SHP77 treated with DMSO at 0.1 percent for 48 hours (cell line): ENCODE data around the gene MXRA7.
"Not testable (repeated sequence)": the region's sequence is repeated elsewhere in the genome, so short reads cannot be mapped to it uniquely, and the experiment has no call there.

Experiments
- DNase-seq: peaks from one replicate; lab custom pipeline; 2025; lab: John Stamatoyannopoulos, UW

MXRA7 gene

DNA sequence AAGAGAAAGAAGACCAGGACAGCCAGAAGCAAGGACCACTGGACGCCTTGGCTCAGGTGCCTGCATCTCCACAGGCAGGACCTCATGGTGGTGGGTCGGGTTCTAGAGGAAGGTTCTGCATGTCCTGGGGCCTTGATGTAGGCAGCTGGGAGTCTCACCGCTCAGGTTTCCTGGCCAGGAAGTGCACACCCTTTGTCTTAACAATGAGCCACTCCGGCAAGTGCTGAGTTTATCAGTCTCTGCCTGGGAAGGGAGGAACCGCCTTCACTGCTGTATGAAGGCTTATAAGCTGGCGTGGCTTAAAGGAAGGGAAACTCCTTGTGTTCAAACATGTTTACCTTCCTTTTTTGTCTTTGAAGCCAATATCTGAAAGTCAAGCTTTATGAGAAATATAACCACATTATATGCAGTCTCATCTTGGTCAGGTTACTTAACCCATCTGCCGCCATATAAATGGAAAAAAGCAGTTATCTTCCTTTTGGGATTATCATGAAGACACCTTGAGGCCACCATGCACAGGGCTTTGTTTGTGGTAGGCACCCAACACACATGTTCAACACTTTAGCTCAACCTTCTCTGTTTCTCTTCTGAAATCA lies 67.1 kb downstream of the MXRA7 start, which contains the start of gene ST6GALNAC1:
ST6GALNAC1 (minus strand) TSS at position 205 of the 596 bp plus-strand sequence; CDS start at position 86, 119 bp downstream.
- DNase-seq: no peak

DNA sequence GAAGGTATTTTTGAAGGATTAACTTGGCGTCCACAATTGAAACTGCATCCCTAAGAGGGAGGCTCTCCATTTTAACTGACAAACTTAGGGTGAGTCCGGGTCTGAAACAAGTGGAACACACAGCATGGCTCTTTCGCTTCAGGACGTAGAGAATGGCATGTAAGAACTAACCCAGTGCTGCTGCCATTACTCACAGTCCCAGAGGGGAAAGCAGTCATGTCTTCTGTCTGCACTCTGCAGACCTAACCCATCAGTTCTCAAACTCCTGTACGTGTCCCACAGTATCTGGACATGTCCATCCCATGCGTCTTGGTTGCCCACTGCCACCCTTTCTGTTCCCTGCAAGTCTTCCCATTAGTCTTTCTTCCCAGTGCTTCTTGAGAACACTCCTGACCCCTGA lies 67.8 kb downstream of the MXRA7 start:
- DNase-seq: no peak

DNA sequence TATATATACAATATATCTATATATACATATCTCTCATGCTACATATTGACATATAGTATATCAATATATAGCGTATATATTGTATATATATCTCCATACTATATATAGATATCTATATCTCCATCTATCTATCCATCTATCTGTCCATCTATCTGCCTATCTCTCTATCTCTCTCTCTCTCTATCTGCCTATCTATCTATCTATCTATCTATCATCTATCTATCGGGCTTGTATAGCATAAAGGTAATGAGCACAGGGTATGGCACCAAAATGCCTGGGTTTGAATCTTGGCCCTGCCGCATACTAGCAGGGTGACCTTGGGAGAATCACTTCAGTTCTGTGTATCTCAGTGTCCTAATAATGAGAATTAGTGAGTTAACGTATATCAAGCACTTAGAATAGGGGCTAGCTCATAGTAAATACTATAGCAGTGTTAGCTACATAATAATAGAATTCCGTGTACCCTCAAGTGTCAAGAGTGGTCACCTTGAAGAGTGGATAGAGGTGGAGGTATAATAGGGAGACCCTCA lies 68.7 kb downstream of the MXRA7 start:
- no peak for DNase-seq

DNA sequence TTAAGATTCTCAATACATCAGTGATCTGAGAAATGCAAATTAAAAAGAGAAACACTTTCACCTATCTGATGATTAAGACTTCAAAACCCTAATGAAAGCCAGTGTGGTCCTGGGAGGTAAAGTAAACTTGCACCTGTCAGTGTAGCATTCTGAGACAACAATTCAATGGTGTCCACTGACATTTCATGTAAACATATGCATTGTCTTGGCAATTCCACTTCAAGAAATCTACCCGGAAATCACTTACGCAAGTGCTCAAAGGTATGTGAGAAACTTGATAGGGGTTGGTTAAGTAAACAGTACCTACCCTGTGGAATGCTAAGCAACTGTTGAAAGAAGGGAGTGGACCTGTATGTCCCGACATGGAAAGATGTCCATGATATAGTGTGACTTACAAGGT lies 69.3 kb downstream of the MXRA7 start:
- no peak for DNase-seq

DNA sequence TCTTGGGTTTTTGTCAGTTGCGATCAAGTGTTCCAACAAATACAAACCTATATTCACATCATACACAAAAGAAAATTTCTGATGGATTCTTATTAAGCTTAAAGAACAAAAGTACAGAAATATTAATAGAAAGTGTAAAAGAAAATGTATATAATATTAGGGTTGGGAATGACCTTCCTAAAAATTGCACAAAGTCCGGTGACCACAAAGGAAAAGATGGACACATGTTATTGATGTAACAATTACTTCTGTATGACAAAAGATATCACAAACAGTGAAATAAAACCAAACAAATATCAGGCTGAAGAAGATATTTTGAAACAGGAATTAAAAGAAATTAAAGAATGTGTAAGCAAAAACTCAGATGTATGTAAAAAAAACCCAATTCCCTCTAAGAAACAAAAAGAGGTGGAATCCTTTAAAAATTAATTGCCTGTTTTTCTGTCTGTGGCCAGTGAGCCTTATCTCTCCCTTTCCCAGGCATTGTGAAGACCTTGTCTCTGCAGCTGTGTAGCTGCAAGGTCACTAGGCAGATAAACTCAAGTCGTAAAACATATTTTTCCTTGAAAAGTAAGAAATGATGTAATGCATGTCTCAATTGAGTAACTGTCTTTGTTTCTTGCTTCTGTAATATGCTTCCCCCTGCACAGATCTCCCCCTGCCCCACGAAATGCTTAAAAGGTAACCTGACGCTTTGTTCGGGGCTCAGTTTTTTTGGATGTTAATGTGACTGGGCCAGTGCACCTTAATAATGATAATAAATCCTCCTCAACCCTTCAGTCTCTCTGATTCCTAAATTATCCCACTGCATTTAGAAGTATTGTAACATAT lies 70.0 kb downstream of the MXRA7 start:
- DNase-seq: no peak

DNA sequence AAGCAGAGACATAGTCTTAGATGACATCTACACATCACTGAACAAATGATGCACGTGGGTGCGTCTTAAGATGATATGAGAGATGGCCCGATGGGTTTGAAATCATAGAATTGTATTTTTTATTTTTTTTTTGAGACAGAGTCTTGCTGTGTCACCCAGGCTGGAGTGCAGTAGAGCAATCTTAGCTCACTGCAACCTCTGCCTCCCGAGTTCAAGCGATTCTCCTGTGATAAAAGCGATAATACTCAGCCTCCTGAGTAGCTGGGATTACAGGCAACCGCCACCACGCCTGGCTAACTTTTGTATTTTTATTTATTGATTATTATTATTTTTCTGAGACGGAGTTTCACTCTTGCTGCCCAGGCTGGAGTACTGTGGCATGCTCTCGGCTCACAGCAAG lies 72.5 kb downstream of the MXRA7 start:
- no peak for DNase-seq

DNA sequence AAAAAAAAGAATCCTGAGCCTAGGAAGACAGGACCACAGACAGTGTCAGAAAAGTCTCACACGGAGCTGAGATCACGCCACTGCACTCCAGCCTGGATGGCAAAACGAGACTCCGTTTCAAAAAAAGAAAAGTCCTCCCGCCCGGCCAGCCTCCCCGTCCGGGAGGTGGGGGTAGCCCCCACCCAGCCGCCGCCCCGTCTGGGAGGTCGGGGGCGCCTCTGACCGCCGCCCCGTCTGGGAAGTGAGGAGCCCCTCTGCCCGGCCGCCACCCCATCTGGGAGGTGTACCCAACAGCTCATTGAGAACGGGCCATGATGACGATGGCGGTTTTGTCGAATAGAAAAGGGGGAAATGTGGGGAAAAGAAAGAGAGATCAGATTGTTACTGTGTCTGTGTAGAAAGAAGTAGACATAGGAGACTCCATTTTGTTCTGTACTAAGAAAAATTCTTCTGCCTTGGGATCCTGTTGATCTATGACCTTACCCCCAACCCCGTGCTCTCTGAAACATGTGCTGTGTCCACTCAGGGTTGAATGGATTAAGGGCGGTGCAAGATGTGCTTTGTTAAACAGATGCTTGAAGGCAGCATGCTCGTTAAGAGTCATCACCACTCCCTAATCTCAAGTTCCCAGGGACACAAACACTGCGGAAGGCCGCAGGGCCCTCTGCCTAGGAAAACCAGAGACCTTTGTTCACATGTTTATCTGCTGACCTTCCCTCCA lies 74.1 kb downstream of the MXRA7 start:
- not testable (repeated sequence) for DNase-seq

DNA sequence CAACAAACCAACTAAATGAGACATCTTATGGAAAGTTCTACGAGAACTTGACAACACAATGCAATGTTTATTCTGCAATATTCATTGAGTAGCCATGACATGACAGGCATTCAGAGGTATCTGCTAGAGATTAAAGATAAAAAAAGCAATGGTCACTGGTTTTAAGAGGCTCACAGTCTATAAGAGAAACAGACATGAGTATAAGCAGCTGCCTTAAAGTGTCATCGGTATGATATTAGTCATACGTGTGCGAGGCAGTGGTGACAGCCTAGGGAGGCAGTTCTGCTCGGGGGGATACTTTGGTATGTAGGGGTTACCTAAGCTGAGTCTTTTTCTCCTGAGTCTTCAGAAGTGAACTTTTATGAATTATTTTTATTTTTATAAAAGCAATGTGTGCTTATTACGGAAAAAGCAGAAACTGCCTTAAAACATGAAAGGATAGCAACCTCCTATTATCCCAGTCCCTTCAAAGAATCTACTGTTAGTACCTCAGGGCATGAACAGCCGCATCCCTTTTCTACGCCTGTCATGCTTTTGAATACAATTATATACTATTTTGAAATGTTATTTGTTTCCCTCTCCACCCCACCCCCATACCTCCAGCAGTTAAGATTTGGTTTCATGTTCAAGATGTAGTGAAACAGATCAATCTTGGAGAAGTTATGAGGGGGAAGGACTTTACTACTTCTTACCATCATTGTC lies 75.0 kb downstream of the MXRA7 start:
- no peak for DNase-seq

DNA sequence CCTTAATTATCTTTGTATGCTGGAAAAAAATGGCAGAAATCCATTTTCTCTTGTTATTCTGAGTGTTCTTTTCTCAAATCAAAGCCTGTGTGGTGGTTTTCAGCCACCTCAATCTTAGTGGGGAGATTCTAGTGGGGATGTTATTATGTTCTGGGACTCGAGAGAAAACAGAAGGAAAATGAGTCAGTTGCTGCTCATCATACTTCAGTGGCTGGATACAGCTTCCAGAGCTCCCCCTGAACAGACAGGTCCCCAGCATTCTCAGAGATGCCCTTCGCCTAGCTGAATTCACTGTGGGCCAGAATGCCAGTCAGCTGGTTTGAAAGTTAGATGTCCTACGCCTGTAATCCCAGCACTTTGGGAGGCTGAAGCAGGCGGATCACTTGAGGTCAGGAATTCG lies 75.7 kb downstream of the MXRA7 start:
- DNase-seq: no peak

DNA sequence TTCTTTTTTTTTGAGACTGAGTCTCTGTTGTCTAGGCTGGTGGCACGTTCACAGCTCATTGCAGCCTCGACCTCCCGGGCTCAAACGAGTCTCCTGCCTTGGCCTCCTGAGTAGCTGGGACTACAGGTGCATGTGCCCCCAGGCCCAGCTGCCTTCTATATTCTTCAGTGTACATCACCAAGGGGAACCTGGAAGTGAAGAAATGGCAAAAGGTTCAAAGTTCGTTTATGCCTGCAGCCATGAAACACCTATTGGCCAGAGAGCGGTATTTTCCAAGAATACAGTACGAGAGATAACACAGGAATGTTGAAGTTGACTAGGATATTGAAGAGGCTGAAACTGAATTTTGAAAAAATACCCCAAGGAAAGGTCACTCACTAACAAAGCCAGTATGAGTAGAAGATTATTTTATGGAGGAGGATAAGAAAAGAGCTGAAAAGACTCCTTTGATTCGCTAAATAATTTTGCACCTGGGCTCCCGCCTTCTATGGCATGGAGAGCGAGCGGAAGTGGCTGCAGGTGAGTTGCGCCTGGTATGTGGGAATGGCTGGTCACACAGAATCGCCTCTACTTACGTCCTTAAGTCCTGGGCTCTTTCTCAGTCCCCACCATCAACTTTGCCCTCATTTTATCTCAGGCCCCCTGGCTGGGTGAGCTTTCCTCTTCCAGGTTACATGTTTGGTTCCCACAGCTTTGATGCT lies 77.0 kb downstream of the MXRA7 start:
- DNase-seq: no peak

DNA sequence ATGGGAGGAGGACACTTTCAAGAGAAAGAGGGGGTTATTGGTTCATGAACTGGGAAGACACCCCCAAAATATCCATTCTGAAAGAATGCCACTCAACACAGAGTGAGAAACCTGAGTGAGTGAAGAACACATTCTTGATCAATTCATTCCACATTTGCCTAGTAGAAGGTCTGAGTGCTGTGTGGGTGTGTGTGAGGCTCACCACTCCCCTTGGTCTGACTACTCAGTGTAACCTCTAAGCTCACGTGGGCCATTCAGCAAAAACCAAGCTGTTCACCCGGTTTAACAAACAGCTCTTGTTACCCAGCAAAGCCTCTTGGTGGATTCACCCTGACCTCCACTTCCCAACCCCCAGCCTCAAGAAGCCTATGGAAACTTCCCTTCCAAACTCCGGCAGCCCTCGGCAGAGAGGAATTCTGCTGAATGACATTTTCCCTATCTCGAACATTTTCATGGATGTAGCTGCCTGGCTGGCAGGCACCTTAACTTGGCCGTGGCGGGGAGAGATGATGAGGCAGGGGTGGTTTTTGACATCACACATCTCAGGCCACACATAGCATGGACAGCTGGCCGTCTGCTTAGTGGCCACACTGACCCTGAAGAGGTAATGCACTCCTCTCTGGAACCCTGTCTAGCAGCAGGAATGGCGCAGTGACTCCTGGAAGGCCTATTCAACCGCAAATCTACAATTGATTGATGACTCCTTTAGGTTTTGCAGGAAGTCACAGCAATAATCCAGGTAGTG lies 78.8 kb downstream of the MXRA7 start:
- DNase-seq: no peak

DNA sequence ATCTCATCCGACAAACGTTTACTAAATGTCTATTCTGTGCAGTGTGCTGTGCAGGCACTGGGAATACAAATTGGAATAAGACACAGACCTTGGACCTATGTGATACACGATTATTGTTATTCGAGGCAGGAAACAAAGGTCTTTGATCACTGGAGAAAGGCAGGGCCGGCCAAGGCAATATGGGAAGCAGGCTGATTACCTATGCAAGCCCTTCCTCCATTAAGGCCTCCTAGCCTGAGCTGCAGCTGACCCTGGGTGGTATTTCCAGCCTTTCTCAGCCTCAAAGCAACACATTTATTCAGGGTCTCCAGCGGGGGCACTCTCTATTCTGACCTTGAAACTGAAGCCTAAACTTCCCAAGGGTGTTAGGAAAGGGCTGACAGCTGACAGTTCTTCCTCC lies 80.6 kb downstream of the MXRA7 start:
- no peak for DNase-seq
